Gastrocnemius medialis (tissue), 4 donors: ENCODE data around the gene SHANK3. TPM values are rescaled to one million over a fixed set of nuclear protein-coding genes. Genes with fewer than 3 reads are reported as not detected.

Source experiments
- ATAC-seq, 2 donors: fragments of 150-250 bp; one replicate each; pipeline ENCODE4 v1.9.1; 2016
- DNase-seq, 2 donors: peaks; one replicate each; pipeline ENCODE4 v3.0.0-alpha.2; 2019
- H3K27ac ChIP-seq, 4 donors: fragments of 200-600 bp; sonication (generic); 1 replicate in 1 of 4; 2 replicates in 3 of 4; pipeline ENCODE4 v1.5.1; 2016 to 2018; ENCODE audit warnings: mild to moderate bottlenecking in 2 of 4, moderate library complexity in 1 of 4
- H3K27me3 ChIP-seq, 3 donors: fragments of 200-600 bp; sonication (generic) in 2 of 3; 1 replicate in 1 of 3; 2 replicates in 2 of 3; pipeline versions ENCODE4 v1.5.1 to v1.6.0; 2016 to 2019; ENCODE audit warnings: mild to moderate bottlenecking in 1 of 3, moderate library complexity in 1 of 3
- H3K36me3 ChIP-seq, 2 donors: fragments of 200-600 bp; sonication (generic) in 1 of 2; one replicate each; pipeline ENCODE4 v1.5.1; 2017 to 2018
- H3K4me1 ChIP-seq, 2 donors: fragments of 200-600 bp; sonication (generic) in 1 of 2; one replicate each; pipeline ENCODE4 v1.5.1; 2016 to 2017; ENCODE audit warnings: mild to moderate bottlenecking in 2 of 2
- H3K4me3 ChIP-seq, 4 donors: fragments of 200-600 bp; sonication (generic) in 3 of 4; 1 replicate in 1 of 4; 2 replicates in 3 of 4; pipeline ENCODE4 v1.5.1; 2016 to 2019; ENCODE audit warnings: mild to moderate bottlenecking in 2 of 4
- H3K9me3 ChIP-seq, 3 donors: fragments of 200-600 bp; sonication (generic) in 2 of 3; 1 replicate in 1 of 3; 2 replicates in 2 of 3; pipeline ENCODE4 v1.5.1; 2016 to 2019
- CTCF ChIP-seq, 5 experiments: fragments of 450-650 bp in 3 of 5; fragments of 200-600 bp in 2 of 5; sonication (generic) in 2 of 5; IDR thresholded peaks in 4 of 5; conservative IDR thresholded peaks in 1 of 5; 1 replicate in 4 of 5; 2 replicates in 1 of 5; pipeline ENCODE4 v1.5.1; 2016 to 2019; ENCODE audit warnings: antibody characterized with exemption in 5 of 5, mild to moderate bottlenecking in 3 of 5, moderate library complexity in 3 of 5
- POLR2A ChIP-seq, 2 donors: fragments of 450-650 bp; IDR thresholded peaks; one replicate each; pipeline ENCODE4 v1.6.1; 2017; ENCODE audit warnings: antibody characterized with exemption in 2 of 2, mild to moderate bottlenecking in 2 of 2, moderate library complexity in 2 of 2
- in situ Hi-C, 4 donors: fragments of 200-750 bp; cut with MboI; loops; one replicate each; pipeline versions ENCODE4 v1.15.0 to v1.8.0; 2017; ENCODE audit warnings: low sequenced_read_pairs in 4 of 4
- intact Hi-C: fragments of 100-400 bp; cut with DNase I; formaldehyde crosslinking; loops from one replicate; pipeline ENCODE4 v1.15.1; 2023; ENCODE audit warnings: low total_unique reads
- total RNA-seq, 4 donors: library from RNA; depleted of rRNA; stranded (reverse); fragments of >200 nt; gene quantifications; one replicate each; pipeline versions ENCODE4 v1.1.0 to v1.2.3, GENCODE V29; 2016

Gene SHANK3
- total RNA-seq, 4 donors from 2014 or later = 3.8 to 9.8 (median 5.1) TPM

GRCh38 chr22:50675553-50676179 is 3.0 kb downstream of the SHANK3 start:
- ATAC-seq = no peak
- Histone ChIP-seq H3K4me3 (peak overlapping the region; percentile 35 to 49 (median 39)), H3K4me1 (peaks cover 0 to under 1% of the 10 kb centered on the region in 2 donors), H3K27ac (no peak overlapping the region), H3K27me3 (peaks cover 15 to 38% (median 29%) of the 10 kb centered on the region in 3 donors), H3K36me3 (no peaks in the 10 kb centered on the region), H3K9me3 (no peaks in the 10 kb centered on the region)
- in situ Hi-C loops (no loop called here), intact Hi-C loops (no loop called here)
- TF ChIP-seq CTCF (IDR thresholded peaks at IDR 0.05 in 4 of 5, conservative IDR thresholded peaks at IDR 0.05 in 1 of 5) (no peak), POLR2A (IDR thresholded peaks at IDR 0.05) (no peak)
- DNase-seq = no peak

DNA sequence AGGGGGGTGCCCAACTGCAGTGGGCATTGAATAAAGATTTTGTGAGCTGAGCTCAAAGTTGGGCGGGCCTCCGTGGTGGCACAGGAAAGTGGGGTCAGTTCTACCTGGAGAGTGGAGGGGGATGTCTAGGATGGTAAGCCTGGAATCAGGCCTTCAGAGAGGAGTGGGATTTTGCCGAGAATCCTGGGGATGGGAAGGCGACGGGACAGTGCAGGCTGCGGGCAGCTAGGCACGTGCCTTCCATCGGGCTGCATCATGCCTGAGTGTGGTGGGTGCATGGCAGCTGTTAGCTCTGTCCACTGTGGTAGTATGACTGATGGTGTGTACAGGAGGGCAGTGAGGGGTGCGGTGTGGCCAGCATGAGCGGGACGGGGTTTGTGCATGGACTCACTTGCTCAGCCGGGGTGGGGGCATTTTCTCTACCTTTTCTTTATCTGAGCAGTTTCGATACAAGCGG is 3.6 kb downstream of the SHANK3 start:
- Histone ChIP-seq H3K27ac (peak overlapping the region in 1 of 4 donors; percentile 17), H3K9me3 (no peaks in the 10 kb centered on the region), H3K4me1 (no peaks in the 10 kb centered on the region), H3K27me3 (peaks cover 14 to 35% (median 29%) of the 10 kb centered on the region in 3 donors), H3K4me3 (peak overlapping the region; percentile 35 to 49 (median 39)), H3K36me3 (no peaks in the 10 kb centered on the region)
- intact Hi-C loops = no loop called here
- no peak for ATAC-seq
- in situ Hi-C loops = no loop called here
- no peak for TF ChIP-seq CTCF (IDR thresholded peaks at IDR 0.05 in 4 of 5, conservative IDR thresholded peaks at IDR 0.05 in 1 of 5)
- no peak for TF ChIP-seq POLR2A (IDR thresholded peaks at IDR 0.05)
- no peak for DNase-seq

GRCh38 chr22:50676661-50677492 is 4.3 kb downstream of the SHANK3 start:
- Histone ChIP-seq H3K9me3 (no peaks in the 10 kb centered on the region), H3K4me3 (peak overlapping the region in 3 of 4 donors; percentile 21 to 49 (median 35)), H3K27me3 (peaks cover 14 to 32% (median 29%) of the 10 kb centered on the region in 3 donors), H3K4me1 (no peaks in the 10 kb centered on the region), H3K36me3 (no peaks in the 10 kb centered on the region), H3K27ac (peak overlapping the region in 2 of 4 donors; percentile 36 to 39)
- TF ChIP-seq CTCF (IDR thresholded peaks at IDR 0.05 in 4 of 5, conservative IDR thresholded peaks at IDR 0.05 in 1 of 5) (no peak), POLR2A (IDR thresholded peaks at IDR 0.05) (no peak)
- ATAC-seq (no peak), DNase-seq (no peak)
- in situ Hi-C loops (no loop called here), intact Hi-C loops (no loop called here)

DNA sequence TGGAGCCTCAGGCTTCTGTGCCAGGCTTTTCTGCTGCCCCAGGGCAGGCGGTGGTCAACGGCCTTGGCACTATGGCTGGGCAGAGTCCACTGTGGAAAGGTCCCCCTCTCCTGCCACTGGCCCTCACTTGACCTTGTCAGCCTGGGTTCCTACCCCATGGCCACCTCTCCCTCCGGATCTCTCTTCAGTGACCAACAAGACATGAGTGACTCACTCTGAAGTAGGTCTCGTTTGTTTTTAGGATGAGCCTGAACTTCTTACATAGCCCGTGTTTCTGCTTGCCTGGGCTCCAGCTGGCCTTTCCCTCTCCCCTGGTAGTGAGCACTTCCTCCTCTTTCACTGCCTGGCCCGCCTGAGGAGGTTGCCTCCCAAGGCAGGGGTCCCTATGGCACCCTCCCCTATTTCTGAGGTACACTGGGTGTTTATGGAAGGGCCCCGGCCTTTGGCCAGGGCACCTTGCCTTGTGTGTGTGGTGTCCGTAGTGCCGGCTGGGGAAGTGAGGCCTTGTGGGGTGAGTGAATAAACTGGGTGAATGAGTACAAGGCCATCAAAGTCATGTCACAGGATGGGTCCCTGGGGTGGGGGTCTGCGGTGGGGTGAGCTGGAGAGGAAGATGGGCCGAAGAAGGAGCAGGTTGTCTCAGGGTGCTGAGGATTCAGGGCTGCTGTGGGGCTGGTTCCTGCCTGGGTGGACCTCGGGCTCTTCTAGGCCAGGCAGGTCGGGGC is 5.0 kb downstream of the SHANK3 start:
- TF ChIP-seq CTCF (IDR thresholded peaks at IDR 0.05 in 4 of 5, conservative IDR thresholded peaks at IDR 0.05 in 1 of 5) (no peak), POLR2A (IDR thresholded peaks at IDR 0.05) (no peak)
- no peak for DNase-seq
- Histone ChIP-seq H3K4me1 (no peaks in the 10 kb centered on the region), H3K4me3 (peak overlapping the region in 3 of 4 donors; percentile 21 to 49 (median 35)), H3K36me3 (no peaks in the 10 kb centered on the region), H3K27me3 (peaks cover 14 to 30% (median 26%) of the 10 kb centered on the region in 3 donors), H3K9me3 (no peaks in the 10 kb centered on the region), H3K27ac (peak overlapping the region in 3 of 4 donors; percentile 27 to 39 (median 36))
- intact Hi-C loops = no loop called here
- no peak for ATAC-seq
- in situ Hi-C loops = no loop called here
